Epithelial cell of esophagus (primary cell): ENCODE data around the gene PCTP.

Source experiments
- DNase-seq: peaks from one replicate; pipeline ENCODE4 v3.0.0; 2010; ENCODE audit warnings: low read depth
- H3K4me3 ChIP-seq: 2 replicates; pipeline ENCODE4 v1.5.1; 2011; ENCODE audit warnings: mild to moderate bottlenecking, low read length, control low read depth
- TF ChIP-seq, protein P1 (sequence below): IDR thresholded peaks from 2 replicates; pipeline ENCODE4 v1.5.1; 2011; ENCODE audit warnings: low read depth, mild to moderate bottlenecking, low read length, control low read depth, inconsistent platforms; ENCODE audit not compliant: insufficient read depth; ENCODE audit errors: missing control alignments

PCTP gene

DNA sequence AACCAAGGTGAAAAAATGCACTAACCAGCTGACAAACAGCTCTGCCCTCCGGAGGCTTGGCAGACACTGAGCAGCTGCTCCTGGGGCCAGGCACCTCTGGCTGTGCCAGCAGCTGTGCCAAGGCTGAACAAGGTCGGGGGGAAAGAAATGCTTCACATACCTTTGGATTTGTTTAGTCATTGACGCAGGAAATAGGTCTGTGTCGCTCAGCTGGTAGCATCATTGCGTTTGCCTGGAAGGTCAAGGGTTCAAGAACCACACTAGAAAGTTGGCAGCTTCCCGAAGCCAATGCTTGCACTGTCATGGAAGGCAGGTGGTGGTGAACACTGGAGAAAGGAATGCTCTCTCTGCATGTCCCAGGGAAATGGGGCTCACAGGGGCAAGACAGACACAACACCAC is 63.5 kb downstream of the PCTP start:
- TF ChIP-seq, protein P1, sequence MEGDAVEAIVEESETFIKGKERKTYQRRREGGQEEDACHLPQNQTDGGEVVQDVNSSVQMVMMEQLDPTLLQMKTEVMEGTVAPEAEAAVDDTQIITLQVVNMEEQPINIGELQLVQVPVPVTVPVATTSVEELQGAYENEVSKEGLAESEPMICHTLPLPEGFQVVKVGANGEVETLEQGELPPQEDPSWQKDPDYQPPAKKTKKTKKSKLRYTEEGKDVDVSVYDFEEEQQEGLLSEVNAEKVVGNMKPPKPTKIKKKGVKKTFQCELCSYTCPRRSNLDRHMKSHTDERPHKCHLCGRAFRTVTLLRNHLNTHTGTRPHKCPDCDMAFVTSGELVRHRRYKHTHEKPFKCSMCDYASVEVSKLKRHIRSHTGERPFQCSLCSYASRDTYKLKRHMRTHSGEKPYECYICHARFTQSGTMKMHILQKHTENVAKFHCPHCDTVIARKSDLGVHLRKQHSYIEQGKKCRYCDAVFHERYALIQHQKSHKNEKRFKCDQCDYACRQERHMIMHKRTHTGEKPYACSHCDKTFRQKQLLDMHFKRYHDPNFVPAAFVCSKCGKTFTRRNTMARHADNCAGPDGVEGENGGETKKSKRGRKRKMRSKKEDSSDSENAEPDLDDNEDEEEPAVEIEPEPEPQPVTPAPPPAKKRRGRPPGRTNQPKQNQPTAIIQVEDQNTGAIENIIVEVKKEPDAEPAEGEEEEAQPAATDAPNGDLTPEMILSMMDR: no peak
- no peak overlapping the region for H3K4me3 ChIP-seq
- DNase-seq: no peak

- DNase-seq: no peak
- H3K4me3 ChIP-seq: no peak overlapping the region
- TF ChIP-seq, protein P1: no peak
Observed at GRCh38 chr17:55816532-55817396, 65.9 kb downstream of the PCTP start.

DNA sequence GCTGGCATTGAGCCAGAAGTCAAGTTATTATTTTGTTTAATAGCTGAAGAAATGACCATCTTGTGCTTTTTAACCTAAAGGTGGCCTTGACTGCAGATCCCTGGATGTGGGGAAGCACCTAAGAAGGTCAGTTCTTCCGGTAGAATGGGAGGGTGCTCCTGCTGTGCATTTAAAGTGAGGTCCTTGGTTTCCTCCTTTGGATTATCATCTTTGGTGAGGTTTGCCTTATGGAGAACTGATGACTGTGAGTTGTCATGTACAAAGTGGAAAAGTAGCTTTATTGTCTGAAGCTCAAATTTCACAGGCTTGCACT is 66.5 kb downstream of the PCTP start:
- no peak for DNase-seq
- H3K4me3 ChIP-seq: no peak overlapping the region
- TF ChIP-seq, protein P1: no peak

- TF ChIP-seq, protein P1: no peak
- H3K4me3 ChIP-seq: no peak overlapping the region
- no peak for DNase-seq
Observed at GRCh38 chr17:55818026-55818425, 67.2 kb downstream of the PCTP start.

GRCh38 chr17:55818451-55819375 is 67.9 kb downstream of the PCTP start:
- TF ChIP-seq, protein P1: no peak
- no peak for DNase-seq
- no peak overlapping the region for H3K4me3 ChIP-seq

- TF ChIP-seq, protein P1: no peak
Observed at GRCh38 chr17:55820675-55821074, 69.8 kb downstream of the PCTP start.

DNA sequence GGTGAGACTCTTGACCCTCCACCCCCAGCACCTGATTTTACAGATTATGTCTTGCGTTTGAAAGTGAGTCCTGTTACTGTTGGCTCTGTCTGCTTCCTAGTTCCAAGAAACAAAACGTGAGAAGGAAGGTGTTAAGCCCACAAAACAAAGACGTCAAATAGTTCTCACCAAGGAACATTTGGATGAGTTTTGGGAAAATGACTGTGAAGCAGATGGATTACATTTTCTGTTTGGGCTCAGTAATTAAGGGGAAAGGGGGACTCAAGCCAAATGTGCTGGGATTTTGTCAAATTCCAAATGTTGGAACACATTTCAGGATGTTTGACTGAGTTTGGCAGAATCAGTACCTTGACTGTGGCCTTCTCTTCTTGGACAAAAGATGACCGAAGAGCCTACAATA is 71.2 kb downstream of the PCTP start:
- no peak overlapping the region for H3K4me3 ChIP-seq
- TF ChIP-seq, protein P1: no peak
- no peak for DNase-seq

More at GRCh38 chr17:55820675-55821074, 69.8 kb downstream of the PCTP start:
- no peak for DNase-seq
- H3K4me3 ChIP-seq: no peak overlapping the region
